H9 (cell line): ENCODE measurements around the gene AIFM3. TPM values are rescaled to one million over a fixed set of nuclear protein-coding genes. Genes with fewer than 3 reads are reported as not detected.

Source experiments
- DNase-seq: peaks from one replicate; pipeline ENCODE4 v3.0.0-alpha.2; 2017
- H2AFZ ChIP-seq: one replicate; pipeline ENCODE4 v1.6.1; 2013; ENCODE audit warnings: mild to moderate bottlenecking, low read length, control low read depth, moderate library complexity
- H2AK5ac ChIP-seq: 2 replicates; pipeline ENCODE4 v1.6.1; 2013; ENCODE audit warnings: low read length, control low read depth, mixed read lengths; ENCODE audit not compliant: insufficient read length
- H2BK120ac ChIP-seq: one replicate; pipeline ENCODE4 v1.6.1; 2013; ENCODE audit warnings: low read depth, mild to moderate bottlenecking, low read length, control low read depth, inconsistent platforms; ENCODE audit not compliant: poor library complexity, severe bottlenecking
- H2BK12ac ChIP-seq: 2 replicates; pipeline ENCODE4 v1.6.1; 2013; ENCODE audit warnings: low read length, control low read depth, mixed read lengths, low read depth; ENCODE audit not compliant: insufficient read length
- H2BK15ac ChIP-seq: 2 replicates; pipeline ENCODE4 v1.6.1; 2013; ENCODE audit warnings: low read depth, low read length, control low read depth
- H2BK20ac ChIP-seq: one replicate; pipeline ENCODE4 v1.6.1; 2013; ENCODE audit warnings: low read depth, mild to moderate bottlenecking, low read length, control low read depth, inconsistent platforms; ENCODE audit not compliant: poor library complexity, severe bottlenecking
- H2BK5ac ChIP-seq: 2 replicates; pipeline ENCODE4 v1.6.1; 2013; ENCODE audit warnings: low read length, control low read depth, mixed read lengths; ENCODE audit not compliant: insufficient read length
- H3K14ac ChIP-seq: 2 replicates; pipeline ENCODE4 v1.6.1; 2013; ENCODE audit warnings: low read length, control low read depth; ENCODE audit not compliant: insufficient read depth
- H3K18ac ChIP-seq: 2 replicates; pipeline ENCODE4 v1.6.1; 2013; ENCODE audit warnings: low read depth, mild to moderate bottlenecking, mixed read lengths, low read length, control low read depth; ENCODE audit not compliant: insufficient read length
- H3K23ac ChIP-seq: 2 replicates; pipeline ENCODE4 v1.6.1; 2013; ENCODE audit warnings: low read length, control low read depth, mixed read lengths, low read depth; ENCODE audit not compliant: insufficient read length
- H3K23me2 ChIP-seq: 2 replicates; pipeline ENCODE4 v1.6.1; 2013; ENCODE audit warnings: low read depth, mild to moderate bottlenecking, mixed read lengths, low read length, control low read depth; ENCODE audit not compliant: insufficient read length, poor library complexity, severe bottlenecking
- H3K27ac ChIP-seq: 2 replicates; pipeline ENCODE4 v1.5.1; 2013; ENCODE audit warnings: low read length, control low read depth, mixed read lengths, low read depth; ENCODE audit not compliant: insufficient read length
- H3K27me3 ChIP-seq: 2 replicates; pipeline ENCODE4 v1.6.1; 2013; ENCODE audit warnings: low read length, control low read depth, inconsistent platforms; ENCODE audit not compliant: insufficient read depth
- H3K4ac ChIP-seq: 2 replicates; pipeline ENCODE4 v1.6.1; 2013; ENCODE audit warnings: low read depth, mild to moderate bottlenecking, control low read depth, inconsistent platforms, low read length, moderate library complexity
- H3K4me1 ChIP-seq: 2 replicates; pipeline ENCODE4 v1.6.1; 2013; ENCODE audit warnings: low read length, control low read depth, inconsistent platforms; ENCODE audit not compliant: insufficient read depth
- H3K4me2 ChIP-seq: 2 replicates; pipeline ENCODE4 v1.6.1; 2013; ENCODE audit warnings: low read length, control low read depth, mixed read lengths; ENCODE audit not compliant: insufficient read length, insufficient read depth
- H3K56ac ChIP-seq: 2 replicates; pipeline ENCODE4 v1.6.1; 2013; ENCODE audit warnings: low read depth, mild to moderate bottlenecking, mixed read lengths, low read length, control low read depth; ENCODE audit not compliant: insufficient read length
- H3K79me1 ChIP-seq: 2 replicates; pipeline ENCODE4 v1.6.1; 2013; ENCODE audit warnings: low read depth, mild to moderate bottlenecking, moderate library complexity, low read length, control low read depth, inconsistent platforms; ENCODE audit not compliant: insufficient read depth, poor library complexity, severe bottlenecking
- H3K79me2 ChIP-seq: 2 replicates; pipeline ENCODE4 v1.6.1; 2013; ENCODE audit warnings: low read length, control low read depth, inconsistent platforms; ENCODE audit not compliant: insufficient read depth
- H3K9ac ChIP-seq: 2 replicates; pipeline ENCODE4 v1.6.1; 2013; ENCODE audit warnings: low read length, control low read depth, mixed read lengths; ENCODE audit not compliant: insufficient read length; ENCODE audit errors: extremely low read depth
- H3K9me3 ChIP-seq: one replicate; pipeline ENCODE4 v1.6.1; 2013; ENCODE audit warnings: low read depth, low read length, inconsistent platforms; ENCODE audit not compliant: control insufficient read depth
- H3T11ph ChIP-seq: one replicate; pipeline ENCODE4 v1.6.1; 2013; ENCODE audit warnings: mild to moderate bottlenecking, low read length, control low read depth, inconsistent platforms
- H4K20me1 ChIP-seq: one replicate; pipeline ENCODE4 v1.6.1; 2013; ENCODE audit not compliant: control insufficient read depth, insufficient read length, insufficient read depth
- H4K5ac ChIP-seq: 2 replicates; pipeline ENCODE4 v1.6.1; 2013; ENCODE audit warnings: low read depth, mild to moderate bottlenecking, mixed read lengths, low read length, control low read depth; ENCODE audit not compliant: insufficient read length
- H4K8ac ChIP-seq: replicated peaks from 2 replicates; pipeline ENCODE4 v1.6.1; 2013; ENCODE audit warnings: low read length, control low read depth, mixed read lengths, low read depth; ENCODE audit not compliant: insufficient read length
- H4K91ac ChIP-seq: 2 replicates; pipeline ENCODE4 v1.6.1; 2013; ENCODE audit warnings: low read depth, mild to moderate bottlenecking, moderate library complexity, mixed read lengths, low read length, control low read depth; ENCODE audit not compliant: insufficient read length
- H3K27ac Mint-ChIP-seq, 3 experiments: 2 replicates in 2 of 3; 3 replicates in 1 of 3; pipeline ENCODE4 v1.8.0; 2020 to 2021; ENCODE audit warnings: mixed read lengths in 3 of 3, mild to moderate bottlenecking in 1 of 3, moderate library complexity in 1 of 3
- H3K27me3 Mint-ChIP-seq: 2 replicates; pipeline ENCODE4 v1.8.0; 2021; ENCODE audit warnings: low read depth, mild to moderate bottlenecking, moderate library complexity, mixed read lengths
- H3K36me3 Mint-ChIP-seq, 3 experiments: 2 replicates in 2 of 3; 3 replicates in 1 of 3; pipeline ENCODE4 v1.8.0; 2020 to 2021; ENCODE audit warnings: low read depth in 3 of 3, mixed read lengths in 3 of 3; ENCODE audit not compliant: insufficient read depth in 1 of 3
- H3K4me1 Mint-ChIP-seq, 2 experiments: 2 replicates each; pipeline ENCODE4 v1.8.0; 2020; ENCODE audit warnings: mixed read lengths in 2 of 2
- H3K4me3 Mint-ChIP-seq, 2 experiments: 2 replicates in 1 of 2; 3 replicates in 1 of 2; pipeline ENCODE4 v1.8.0; 2020 to 2021; ENCODE audit warnings: mild to moderate bottlenecking in 2 of 2, mixed read lengths in 2 of 2, moderate library complexity in 1 of 2
- H3K9me3 Mint-ChIP-seq, 2 experiments: 2 replicates in 1 of 2; 3 replicates in 1 of 2; pipeline ENCODE4 v1.8.0; 2020; ENCODE audit warnings: mild to moderate bottlenecking in 2 of 2, mixed read lengths in 2 of 2, moderate library complexity in 1 of 2
- CTCF ChIP-seq: fragments of 200-600 bp; sonication (generic); conservative IDR thresholded peaks from 3 replicates; pipeline ENCODE4 v1.8.0; 2021; ENCODE audit warnings: antibody characterized with exemption, mild to moderate bottlenecking
- WGBS: extraction: QIAGEN DNeasy Blood & Tissue Kit; methylation state at CpG from one replicate; pipeline ENCODE4 v1.1.7; 2013; ENCODE audit warnings: missing lambda C conversion rate, low lambda C conversion rate, mixed read lengths; ENCODE audit not compliant: insufficient read length; ENCODE audit errors: extremely low coverage; 5-methylcytosine and 5-hydroxymethylcytosine counted together
- total RNA-seq: library from RNA; stranded (reverse); gene quantifications from 2 replicates; pipeline ENCODE4 v1.2.1, GENCODE V29; 2021

Gene AIFM3
- total RNA-seq, 1 experiment from 2014 or later: 1.9 TPM

GRCh38 chr22:20931126-20931654 lies 35.9 kb upstream of the AIFM3 start:
- Histone ChIP-seq H2BK15ac (no peak overlapping the region), H3K4ac (no peak overlapping the region), H3K4me1 (no peaks in the 10 kb centered on the region; the same call in 1 of the 2 replicates), H3K14ac (no peak overlapping the region), H4K20me1 (no peaks in the 10 kb centered on the region), H3K9me3 (no peaks in the 10 kb centered on the region), H4K5ac (no peak overlapping the region), H3K9ac (no peak overlapping the region), H2BK20ac (no peak overlapping the region), H3K4me2 (no peak overlapping the region), H2BK5ac (no peak overlapping the region), H4K8ac (no peak overlapping the region), H3K23me2 (no peaks in the 10 kb centered on the region), H3K18ac (no peak overlapping the region), H4K91ac (no peak overlapping the region), H2BK120ac (no peak overlapping the region), H3K56ac (no peak overlapping the region), H2AK5ac (no peak overlapping the region), H3K23ac (no peak overlapping the region), H3T11ph (no peak overlapping the region), H3K27me3 (no peaks in the 10 kb centered on the region), H2BK12ac (no peak overlapping the region), H2AFZ (no peak overlapping the region), H3K79me1 (peaks cover 9% of the 10 kb centered on the region), H3K27ac (no peak overlapping the region), H3K79me2 (peaks cover 72% of the 10 kb centered on the region; the same call in 1 of the 2 replicates)
- DNase-seq: no peak
- Mint-ChIP-seq H3K36me3 (peaks cover 25 to 56% (median 34%) of the 10 kb centered on the region in 3 experiments), H3K4me1 (peaks cover 9 to 12% of the 10 kb centered on the region in 2 experiments), H3K27me3 (no peaks in the 10 kb centered on the region), H3K27ac (no peak overlapping the region; a peak in 1 of 7 replicates), H3K9me3 (no peaks in the 10 kb centered on the region), H3K4me3 (no peak overlapping the region)
- no peak for TF ChIP-seq CTCF
- no CpG with 5 or more reads among the region's 4 CpGs for WGBS
